ENCODE measurements around the gene LZTR1.
A peak's percentile ranks its signal among the peaks of the same experiment; 100 is the strongest.
"Not testable (repeated sequence)": the region's sequence is repeated elsewhere in the genome, so short reads cannot be mapped to it uniquely, and the experiment has no call there.

LZTR1 gene

GRCh38 chr22:20966883-20967696 is 15.0 kb upstream of the LZTR1 start, which contains the start of gene AIFM3:
TSS of gene AIFM3 (plus strand) at chr22:20967255. CDS start at chr22:20967945, 690 bp downstream.
- no peak for DNase-seq

GRCh38 chr22:20967697-20968211 is 14.3 kb upstream of the LZTR1 start:
- DNase-seq = no peak

GRCh38 chr22:20968281-20968977 is 13.7 kb upstream of the LZTR1 start:
- no peak for DNase-seq

- DNase-seq = no peak
Observed at GRCh38 chr22:20970939-20971657, 11.0 kb upstream of the LZTR1 start.

GRCh38 chr22:20972014-20972694 is 9.9 kb upstream of the LZTR1 start:
- DNase-seq = not testable (repeated sequence)

- no peak for DNase-seq
Observed at GRCh38 chr22:20972933-20973577, 9.0 kb upstream of the LZTR1 start.

- no peak for DNase-seq
Observed at GRCh38 chr22:20973634-20974286, 8.3 kb upstream of the LZTR1 start.

GRCh38 chr22:20974336-20974955 is 7.7 kb upstream of the LZTR1 start:
- DNase-seq = no peak

- no peak for DNase-seq
Observed at GRCh38 chr22:20975541-20976290, 6.4 kb upstream of the LZTR1 start.

- DNase-seq = no peak
Observed at GRCh38 chr22:20976291-20976877, 5.7 kb upstream of the LZTR1 start.

- DNase-seq = no peak
Observed at GRCh38 chr22:20977019-20977418, 5.1 kb upstream of the LZTR1 start.

- no peak for DNase-seq
Observed at GRCh38 chr22:20977516-20978170, 4.5 kb upstream of the LZTR1 start.

GRCh38 chr22:20978419-20978818 is 3.7 kb upstream of the LZTR1 start:
- DNase-seq = no peak

GRCh38 chr22:20979243-20979809 is 2.8 kb upstream of the LZTR1 start:
- no peak for DNase-seq

GRCh38 chr22:20979940-20980453 is 2.1 kb upstream of the LZTR1 start:
- no peak for DNase-seq

- DNase-seq = no peak
Observed at GRCh38 chr22:20980523-20980922, 1.6 kb upstream of the LZTR1 start.

GRCh38 chr22:20980938-20981722 is 967 bp upstream of the LZTR1 start:
- DNase-seq = peak in 1 of 2 experiments; percentile 53

GRCh38 chr22:20982563-20982882 is 426 bp downstream of the LZTR1 start:
- DNase-seq = no peak

Measured in NCI-H524 (cell line).